NK-92 (cell line): Measurements from ENCODE around the gene TXNDC5.
"Not testable (repeated sequence)": the region's sequence is repeated elsewhere in the genome, so short reads cannot be mapped to it uniquely, and the experiment has no call there.

Source experiments
- DNase-seq: peaks from one replicate; lab custom pipeline; 2025; ENCODE audit not compliant: unreplicated experiment; lab: John Stamatoyannopoulos, UW

Gene TXNDC5

DNA sequence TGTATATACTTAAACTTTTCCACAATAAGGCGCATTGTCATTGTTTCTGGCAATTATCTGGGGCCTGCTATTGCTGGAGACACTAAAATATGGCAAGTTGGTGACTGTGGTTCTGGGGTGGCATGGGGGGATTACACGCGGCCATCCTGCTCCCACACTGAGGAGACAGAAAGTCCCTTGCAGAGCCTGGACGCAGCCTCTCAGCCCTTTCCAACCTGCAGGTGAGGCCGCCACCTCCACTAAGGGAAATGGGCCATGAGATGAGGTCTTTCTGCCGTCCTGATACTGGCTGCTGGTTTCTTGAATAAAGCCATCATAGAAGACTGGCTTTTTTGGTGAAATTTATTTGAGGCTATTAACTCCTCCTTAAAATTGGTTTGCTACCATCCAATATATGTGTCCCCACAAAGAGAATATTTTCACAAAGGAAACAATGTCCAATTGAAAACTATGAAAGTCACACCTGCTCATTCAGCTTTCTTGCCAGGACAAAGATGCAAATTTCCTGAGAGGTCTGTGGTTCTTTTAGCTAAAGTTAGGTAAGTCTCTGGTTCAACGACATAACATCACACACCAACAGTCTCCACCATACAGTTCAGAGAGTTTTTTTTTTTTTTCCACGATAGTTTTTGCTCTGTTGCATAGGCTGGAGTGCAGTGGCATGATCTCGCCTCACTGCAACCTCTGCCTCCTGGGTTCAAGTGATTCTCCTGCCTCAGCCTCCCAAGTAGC, 13.0 kb downstream of the TXNDC5 start:
- no peak for DNase-seq

DNA sequence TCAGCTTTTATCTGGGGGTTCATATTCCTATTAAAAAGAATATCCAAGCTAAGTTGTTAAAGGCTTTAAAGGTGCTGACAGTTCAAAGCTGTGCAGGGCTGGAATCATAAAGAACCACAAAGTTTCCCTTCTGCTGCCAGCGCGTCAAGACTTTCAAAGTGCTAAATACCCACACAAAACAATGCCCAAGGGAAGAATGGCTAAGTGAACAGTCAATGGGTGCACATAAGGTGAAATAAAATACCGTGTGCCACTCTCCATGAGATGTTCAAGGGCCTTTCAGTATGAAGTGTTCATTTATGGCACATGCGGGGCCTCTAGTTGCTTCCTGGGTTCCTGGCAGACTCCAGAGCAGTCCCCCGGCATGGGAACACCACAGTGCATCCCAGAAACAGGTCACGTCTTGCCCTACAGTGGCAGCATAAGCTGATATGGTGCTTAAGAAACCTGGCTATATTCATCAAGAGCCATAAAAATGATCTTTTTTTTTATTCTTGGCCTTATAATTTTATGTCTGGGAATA, 14.1 kb downstream of the TXNDC5 start:
- DNase-seq: no peak

DNA sequence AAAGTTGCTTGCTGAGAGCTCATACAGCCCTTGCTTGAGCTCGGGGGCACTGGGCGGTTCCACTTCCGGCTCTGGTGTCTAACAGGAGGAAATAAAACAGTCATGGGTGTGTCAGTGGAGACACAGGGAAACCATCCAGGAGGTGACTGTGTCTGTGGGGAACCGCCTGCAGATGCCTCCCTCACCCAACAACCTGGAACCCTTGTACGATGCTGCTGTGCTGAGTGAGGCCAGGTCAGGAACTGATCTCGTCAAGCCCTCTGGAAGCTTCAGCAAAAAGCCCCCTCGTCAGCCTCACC, 15.5 kb downstream of the TXNDC5 start:
- DNase-seq: no peak

DNA sequence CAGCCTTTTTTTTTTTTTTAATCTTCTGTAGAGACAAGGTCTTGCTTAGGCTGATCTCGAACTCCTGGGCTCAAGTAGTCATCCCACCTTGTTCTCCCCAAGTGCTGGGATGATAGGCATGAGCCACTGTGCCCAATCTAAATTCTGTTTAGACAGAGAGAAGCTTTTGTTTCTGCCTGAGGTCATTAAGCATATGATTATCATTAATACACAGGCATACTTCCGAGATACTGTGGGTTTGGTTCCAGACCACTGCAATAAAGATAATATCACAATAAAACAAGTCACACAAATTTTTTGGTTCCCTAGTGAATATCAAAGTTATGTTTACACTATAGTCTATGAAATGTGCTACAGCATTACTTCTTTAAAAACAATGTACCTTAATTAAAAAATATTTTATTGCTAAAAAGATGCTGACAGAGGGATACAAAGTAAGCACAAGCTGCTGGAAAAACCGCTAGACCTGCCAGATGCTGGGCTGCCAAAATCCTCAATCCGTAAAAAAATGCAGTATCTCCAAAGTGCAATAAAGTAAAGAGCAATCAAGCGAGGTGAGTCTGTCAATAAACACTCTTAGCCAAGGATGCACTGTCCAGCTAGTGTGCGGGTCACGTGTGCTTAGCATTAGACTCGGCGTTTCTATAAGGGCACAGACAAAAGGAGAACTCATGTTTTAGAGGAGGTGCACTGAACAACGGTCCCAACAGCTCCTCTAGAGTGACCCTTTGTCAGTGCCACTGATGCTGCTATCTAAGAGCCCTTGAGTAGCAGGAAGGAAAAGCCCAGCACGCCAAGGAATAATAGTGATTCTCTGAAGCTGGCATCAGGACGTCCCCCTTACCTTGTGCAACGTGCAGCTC, 16.1 kb downstream of the TXNDC5 start:
- no peak for DNase-seq

DNA sequence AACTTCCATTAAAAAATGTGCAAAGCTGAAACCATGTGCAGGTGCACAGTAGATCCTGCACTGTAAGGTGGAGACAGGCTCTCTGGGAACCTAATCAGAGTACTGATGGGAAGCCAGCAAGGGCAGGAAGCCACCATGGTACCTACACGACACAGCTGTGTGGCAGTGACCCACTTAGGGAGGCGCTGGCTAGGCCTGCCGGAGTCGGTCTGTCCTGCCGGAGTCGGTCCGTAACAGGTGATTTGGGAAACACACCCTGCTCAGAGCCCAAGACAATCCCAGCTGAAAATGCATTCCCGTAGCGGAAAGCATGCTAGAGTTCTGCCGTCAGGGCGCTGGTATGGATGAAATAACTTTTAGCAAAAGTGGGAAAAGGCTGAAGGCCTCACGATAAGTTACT, 17.2 kb downstream of the TXNDC5 start:
- no peak for DNase-seq

DNA sequence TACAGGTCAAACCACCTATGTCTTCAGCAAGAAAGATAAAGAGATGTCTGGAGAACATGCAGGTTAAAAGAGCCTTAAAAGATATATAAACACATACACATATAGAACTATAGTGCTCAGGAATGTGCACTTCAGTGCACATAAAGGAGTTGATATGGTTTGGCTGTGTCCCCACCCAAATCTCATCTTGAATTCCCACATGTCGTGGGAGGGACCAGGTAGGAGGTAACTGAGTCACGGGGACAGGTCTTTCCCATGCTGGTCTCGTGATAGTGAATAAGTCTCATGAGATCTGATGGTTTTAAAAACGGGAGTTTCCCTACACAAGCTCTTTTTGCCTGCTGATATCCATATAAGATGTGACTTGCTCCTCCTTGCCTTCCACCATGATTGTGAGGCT, 18.2 kb downstream of the TXNDC5 start:
- not testable (repeated sequence) for DNase-seq

DNA sequence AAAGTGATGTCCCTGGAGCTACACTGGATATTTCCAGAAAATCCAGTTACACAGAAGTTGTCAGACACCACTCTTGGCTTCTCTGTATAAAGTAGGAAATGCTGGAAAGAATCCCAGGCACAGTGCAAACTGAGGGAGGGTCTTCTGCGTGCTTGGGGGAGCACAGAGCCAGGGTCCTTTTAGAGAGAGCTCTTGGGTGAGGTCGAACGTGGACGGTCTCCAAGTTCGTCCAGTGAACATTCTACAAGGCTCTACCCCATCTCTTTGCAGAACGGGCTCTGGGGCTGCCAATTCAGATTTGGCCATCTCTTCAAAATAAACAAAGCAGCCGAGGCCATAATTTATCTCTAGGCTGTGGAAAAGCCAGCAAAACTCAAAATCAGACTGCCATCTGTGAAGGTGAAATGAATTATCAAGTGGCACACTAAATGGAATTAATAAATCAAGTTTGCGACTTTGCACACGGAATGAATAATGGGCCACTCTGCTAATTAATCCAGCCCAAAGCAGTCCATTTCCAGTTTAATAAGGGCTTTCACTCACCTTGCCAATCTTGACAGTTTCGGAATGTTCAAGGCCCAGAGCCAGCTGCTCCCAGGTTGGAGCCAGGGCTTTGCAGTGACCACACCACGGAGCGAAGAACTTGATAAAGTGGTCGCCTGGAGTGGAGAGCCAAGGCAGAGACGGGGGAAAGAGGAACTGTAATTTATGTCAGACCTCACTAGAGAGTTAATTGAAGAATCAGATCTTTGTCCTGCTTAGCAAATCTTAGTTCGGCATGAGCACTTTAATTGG, 19.3 kb downstream of the TXNDC5 start:
- no peak for DNase-seq

DNA sequence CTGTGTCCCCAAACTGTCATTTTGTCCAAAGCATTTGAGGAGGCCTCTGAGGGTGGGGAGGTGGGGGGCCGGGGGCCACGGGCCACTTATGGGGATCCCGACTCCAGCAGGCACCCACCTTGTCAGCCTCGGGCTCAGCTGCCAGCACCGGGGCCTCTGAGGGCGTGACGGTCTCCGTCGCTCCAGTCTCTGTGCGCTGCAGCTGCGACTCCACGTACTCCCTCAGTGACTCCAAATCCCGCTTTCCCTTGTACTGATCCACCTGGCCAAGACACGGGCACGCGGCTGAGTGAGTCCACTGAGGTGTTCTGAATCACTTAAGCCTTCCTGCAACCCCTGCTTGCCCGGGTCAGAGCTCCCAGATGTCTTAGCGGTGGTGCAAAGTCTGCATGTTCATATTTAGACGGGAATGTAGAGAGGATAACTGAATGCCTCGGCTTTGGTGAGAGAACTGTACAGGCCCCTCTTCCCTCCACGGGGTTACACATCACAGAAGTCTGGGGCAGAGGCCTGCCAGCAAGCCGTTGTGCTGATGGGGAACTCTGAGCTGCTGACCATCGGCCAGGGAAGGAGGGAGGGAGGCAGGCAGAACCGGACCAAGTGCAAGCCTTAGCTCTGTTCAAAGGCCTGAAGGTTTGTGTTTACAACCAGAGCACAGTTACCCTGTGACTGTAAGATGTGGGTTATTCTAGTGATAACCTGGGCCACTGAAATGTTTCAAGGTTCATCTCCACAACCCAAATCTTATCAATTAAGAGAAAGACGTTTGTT, 21.8 kb downstream of the TXNDC5 start:
- no peak for DNase-seq

DNA sequence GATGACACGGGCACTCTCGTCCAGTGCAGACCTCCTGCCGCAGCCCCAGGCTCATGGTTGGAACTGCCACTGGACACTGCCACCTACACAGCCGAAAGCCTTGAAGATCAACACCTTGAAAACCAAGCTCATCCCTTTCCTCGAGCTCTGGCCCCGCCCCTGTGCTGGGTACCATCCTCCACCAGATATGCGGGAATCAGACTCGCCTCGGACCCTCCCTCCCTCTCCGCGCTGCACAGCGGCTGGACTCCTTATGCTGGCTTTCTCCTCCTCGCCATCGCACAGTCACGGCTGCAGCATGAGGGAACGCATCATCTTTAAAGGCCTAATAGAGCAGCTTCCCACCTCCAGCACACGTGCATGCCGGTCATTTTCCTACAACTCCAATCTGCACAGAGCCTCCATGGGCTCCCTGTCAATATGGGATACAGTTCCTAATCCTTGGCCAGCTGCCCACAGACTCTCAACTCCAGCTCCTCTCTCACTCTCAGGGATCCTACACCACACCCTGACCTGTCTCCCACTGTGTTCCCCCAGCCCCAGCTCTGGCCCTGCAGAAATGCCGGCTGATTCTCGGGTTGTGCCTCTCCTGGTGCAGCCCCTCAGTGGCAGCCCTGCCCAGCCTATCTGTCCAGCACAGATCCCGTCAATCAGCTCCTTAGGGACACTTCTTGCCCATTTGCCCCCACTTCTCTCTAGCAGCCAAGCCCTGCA, 23.2 kb downstream of the TXNDC5 start:
- no peak for DNase-seq

DNA sequence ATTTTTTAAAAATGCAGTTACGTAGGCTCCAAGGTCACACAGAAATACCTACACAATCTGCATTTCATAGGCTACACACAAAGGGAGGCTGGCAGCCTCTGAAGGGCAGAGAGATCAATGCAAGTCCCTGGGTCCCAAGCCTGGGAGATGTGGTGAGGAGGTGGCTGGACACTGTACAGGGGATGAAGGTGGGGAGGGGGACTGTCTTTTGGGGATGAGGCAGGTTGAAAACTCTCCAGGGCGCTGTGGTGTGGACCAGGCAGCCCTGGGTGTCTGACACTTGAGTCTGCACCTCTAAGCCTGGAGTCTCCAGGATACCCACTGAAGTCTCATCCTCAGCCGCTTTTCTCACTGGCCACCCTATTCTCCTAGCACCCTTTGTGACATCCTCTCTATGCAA, 24.5 kb downstream of the TXNDC5 start:
- DNase-seq: no peak

DNA sequence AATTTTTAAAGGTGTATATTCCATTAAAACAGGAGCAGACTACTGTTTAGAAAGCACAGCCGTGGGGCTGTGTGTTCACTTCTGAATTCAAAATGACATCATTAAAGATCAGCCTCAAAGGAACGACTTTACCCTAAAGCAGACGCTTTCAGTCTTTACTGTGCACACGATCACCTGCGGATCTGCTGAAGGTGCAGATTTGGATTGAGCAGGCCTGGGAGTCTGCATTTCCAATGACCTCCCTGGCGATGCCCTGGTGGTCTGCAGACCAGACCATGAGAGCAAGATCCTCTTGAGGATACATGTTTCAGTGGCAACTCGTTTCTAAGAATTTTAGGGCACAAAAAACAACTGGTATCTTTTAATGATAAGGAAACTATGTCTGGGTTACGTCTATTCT, 27.2 kb downstream of the TXNDC5 start:
- no peak for DNase-seq

DNA sequence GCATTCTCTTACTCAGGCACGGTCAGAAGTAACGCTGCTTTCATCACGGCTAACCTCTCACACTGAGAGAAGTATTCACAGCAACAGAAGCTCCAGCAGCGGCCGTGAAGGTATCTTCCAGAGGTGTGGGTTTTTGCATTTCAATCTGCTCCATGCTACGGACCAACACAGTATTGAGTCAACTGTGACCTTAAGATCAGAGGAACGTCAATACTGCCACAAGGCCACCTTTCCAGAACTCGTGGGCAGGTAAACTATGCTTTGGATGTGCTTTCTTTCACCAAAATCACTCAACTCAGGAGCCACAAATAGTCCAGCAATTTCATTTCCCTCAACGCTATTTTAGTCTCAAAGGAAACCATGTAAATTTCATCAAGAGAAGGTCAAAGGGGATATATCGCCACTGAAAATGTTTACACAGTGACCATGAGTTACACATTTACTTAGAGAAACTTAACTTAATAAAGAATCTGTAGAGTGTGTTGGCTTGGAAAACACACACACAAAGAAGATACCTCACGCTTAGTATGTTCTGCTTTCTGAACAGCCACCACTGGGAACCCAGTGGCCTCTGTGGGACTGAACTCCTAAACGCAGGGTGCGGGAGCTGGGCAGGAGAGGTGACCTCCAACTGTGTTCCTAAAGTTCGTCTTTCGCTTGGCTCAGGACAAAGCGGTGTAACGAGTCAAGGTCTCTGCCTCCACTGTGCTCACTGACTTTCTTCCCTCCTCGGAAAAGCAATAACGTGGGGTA, 27.9 kb downstream of the TXNDC5 start:
- DNase-seq: no peak

DNA sequence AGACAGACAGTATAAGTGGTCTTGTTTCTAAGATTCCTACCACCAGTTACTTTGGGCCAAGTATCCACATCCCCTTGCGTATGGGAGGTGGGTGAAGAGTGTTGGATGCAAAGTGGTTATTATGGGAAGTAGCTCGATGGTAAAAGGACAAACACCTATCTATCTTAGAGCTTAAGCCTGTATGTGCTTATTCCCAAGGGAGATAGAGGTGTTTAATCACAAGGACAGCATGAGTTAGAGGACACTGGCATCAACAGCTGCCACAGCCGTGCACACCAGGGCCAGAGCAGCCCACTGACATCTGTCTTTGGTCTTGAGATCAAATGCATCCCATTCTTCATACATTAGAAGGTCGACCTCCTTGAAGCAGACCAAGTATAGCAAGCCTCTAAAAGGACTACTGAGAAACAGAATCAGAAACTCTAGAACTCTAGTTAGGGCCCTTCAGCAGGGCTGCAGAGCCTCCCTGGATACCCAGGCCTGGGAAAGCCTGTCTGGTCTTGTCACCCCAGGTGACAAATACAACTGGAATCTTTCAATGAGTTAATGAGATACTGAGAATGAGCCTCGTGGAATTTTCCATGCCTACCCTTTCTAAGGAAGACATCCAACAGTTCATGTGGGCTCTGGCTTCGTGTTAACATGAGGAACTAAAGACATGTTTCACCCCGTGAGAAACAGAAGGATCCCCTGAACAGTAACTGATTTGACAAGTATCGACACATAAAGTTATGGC, 28.7 kb downstream of the TXNDC5 start:
- no peak for DNase-seq

DNA sequence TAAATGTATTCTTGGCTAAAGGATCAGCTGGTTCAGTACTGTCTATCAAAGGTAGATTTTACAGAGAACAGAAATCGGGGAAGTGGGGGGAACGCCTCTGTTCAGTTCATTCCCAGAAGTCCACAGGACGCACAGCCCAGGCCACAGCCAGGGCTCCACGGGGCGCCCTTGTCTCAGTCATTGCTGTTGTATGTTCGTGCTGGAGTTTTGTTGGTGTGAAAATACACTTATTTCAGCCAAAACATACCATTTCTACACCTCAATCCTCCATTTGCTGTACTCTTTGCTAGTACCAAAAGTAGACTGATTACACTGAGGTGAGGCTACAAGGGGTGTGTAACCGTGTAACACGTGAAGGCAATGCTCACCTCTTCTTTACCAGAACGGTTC, 29.9 kb downstream of the TXNDC5 start:
- DNase-seq: no peak

DNA sequence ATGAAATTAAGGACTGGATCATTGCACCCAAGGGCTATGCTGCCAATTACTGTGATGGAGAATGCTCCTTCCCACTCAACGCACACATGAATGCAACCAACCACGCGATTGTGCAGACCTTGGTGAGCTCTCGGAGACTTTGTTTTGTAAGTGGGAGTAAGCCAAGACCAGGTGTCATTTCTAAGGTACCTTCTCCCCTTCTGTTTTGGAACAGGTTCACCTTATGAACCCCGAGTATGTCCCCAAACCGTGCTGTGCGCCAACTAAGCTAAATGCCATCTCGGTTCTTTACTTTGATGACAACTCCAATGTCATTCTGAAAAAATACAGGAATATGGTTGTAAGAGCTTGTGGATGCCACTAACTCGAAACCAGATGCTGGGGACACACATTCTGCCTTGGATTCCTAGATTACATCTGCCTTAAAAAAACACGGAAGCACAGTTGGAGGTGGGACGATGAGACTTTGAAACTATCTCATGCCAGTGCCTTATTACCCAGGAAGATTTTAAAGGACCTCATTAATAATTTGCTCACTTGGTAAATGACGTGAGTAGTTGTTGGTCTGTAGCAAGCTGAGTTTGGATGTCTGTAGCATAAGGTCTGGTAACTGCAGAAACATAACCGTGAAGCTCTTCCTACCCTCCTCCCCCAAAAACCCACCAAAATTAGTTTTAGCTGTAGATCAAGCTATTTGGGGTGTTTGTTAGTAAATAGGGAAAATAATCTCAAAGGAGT, 30.4 kb downstream of the TXNDC5 start:
- no peak for DNase-seq

DNA sequence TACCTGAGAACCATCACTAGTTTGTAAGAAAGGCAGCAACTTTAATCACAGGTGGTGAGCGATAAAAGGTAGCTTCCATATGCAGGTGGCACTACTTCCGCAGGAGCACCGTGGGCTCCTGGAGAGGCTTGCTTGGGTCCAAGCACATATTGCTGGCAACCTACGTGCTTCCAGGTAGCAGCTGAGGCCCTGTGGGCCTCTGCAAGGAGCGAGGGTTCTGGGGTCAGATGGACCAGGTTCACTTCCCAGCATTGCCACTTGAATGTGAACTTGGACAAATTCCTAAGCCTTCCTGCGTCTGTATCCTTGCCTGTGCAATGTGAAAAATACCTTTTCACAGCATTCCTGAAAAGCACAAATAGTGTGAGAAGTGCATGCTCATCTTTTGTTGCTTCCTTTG, 31.0 kb downstream of the TXNDC5 start:
- DNase-seq: no peak

DNA sequence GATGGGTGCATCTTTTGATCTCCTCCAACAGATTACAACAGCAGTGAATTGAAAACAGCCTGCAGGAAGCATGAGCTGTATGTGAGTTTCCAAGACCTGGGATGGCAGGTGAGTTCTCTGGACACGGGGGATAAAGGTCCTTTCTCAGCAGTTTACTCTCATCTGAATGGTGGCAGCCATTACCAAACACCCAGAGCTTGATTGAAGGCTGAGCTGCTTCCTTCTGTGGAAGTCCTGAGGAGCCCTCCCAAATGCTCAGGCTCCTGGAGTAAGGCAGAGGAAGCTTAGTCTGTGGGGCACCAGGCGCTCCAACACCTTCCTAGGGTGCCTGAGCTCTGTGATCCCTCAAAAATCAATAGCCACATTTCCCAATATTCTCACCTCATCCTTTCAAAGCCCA, 31.5 kb downstream of the TXNDC5 start:
- no peak for DNase-seq

DNA sequence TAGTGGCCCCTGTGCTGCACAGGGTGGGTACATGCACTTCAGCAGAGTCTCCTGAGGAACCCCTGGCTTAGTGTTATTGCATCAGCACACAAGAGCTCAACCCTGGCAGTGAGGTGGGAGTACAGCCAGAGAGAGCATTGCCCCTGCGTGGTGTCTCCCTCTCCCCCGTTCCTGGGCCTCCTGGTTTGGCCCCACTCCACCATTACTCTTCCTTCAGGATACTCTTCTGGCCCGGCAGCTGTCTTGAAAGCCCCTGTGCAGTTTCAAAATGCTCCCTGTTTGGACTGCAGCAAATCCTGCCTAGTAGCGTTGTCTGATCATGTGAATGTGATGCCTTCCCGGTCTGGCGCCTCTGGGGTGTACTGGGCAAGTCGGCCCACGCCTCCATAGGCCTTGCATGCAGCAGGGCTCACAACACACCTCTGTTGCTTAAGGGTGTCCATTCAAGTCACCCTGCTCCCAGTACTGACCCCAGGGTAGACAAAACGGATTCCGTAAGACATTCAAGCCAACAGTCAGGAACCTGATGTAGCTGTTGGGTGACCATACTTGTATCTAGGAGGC, 32.1 kb downstream of the TXNDC5 start:
- DNase-seq: no peak
